Left colon (tissue), 2 donors: ENCODE measurements around the gene DIDO1. TPM values are rescaled to one million over a fixed set of nuclear protein-coding genes. Genes with fewer than 3 reads are reported as not detected.
A peak's percentile ranks its signal among the peaks of the same experiment; 100 is the strongest.

Source experiments
- ATAC-seq: fragments of 200-7000 bp; cut with Tn5 transposase; one replicate; pipeline ENCODE4 v1.9.1; 2020; ENCODE audit warnings: mild to moderate bottlenecking, moderate library complexity
- DNase-seq, 2 donors: peaks; one replicate each; pipeline ENCODE4 v3.0.0-alpha.2; 2020
- intact Hi-C, 2 donors: fragments of 100-400 bp; cut with DNase I in 1 of 2; cut with micrococcal nuclease in 1 of 2; formaldehyde crosslinking; loops; one replicate each; pipeline versions ENCODE4 v1.11.2 to v1.14.0; 2022; cut with DNase I, micrococcal nuclease
- total RNA-seq, 2 donors: library from RNA; stranded (reverse); fragmentation: NEBNext Ultra II Directional; extraction: Animal tissue kit (Norgen Biotek cat#: 25700); gene quantifications; one replicate each; pipeline ENCODE4 v1.2.1, GENCODE V29; 2021
- donor health status: DM: no; HTN: no; CAD: no.
- donor health status: DM: yes; HTN: yes; CAD: no.

Gene DIDO1
- total RNA-seq, 2 donors from 2014 or later: 50.5 to 55.3 TPM

DNA sequence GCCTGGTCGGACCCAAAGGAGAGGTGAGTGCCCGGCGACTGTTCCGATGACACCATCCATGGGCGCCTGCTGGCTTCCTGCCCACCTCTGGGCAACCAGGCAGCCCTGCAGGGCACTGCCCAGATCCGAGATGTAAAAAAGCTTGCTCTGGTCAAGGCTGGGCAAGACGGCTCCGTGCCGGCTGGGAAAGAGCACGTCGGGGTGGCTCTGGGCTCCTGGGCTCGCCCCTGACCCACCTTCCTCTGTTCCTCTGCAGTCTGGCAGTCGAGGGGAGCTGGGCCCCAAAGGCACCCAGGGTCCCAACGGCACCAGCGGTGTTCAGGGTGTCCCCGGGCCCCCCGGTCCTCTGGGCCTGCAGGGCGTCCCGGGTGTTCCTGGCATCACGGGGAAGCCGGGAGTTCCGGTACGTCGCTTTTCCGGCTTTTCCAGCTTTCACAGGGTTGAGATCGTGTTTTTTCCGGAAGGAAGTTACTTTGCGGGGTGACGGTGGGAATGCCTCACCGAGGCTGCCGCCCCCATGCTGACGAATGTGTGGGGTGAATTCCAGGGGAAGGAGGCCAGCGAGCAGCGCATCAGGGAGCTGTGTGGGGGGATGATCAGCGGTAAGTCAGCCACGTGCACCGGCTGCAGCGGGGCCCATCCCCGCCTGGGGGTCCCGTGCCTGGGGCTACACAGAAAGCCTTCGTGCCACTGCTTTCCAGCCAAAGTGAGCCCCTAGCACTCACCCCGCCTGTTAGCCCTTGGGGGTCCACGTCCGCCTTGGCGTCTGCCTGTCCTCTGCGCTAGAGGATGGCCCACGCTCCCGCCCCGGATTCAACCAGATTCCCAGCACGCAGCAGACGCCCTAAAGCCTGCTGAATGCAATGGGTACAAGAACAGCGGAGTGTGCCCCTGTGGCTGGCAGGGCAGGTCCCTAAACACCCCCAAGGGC is 90.1 kb downstream of the DIDO1 start:
- intact Hi-C loops: no loop called here
- DNase-seq (peak in 1 of 2 donors; percentile 11), ATAC-seq (no peak)

DNA sequence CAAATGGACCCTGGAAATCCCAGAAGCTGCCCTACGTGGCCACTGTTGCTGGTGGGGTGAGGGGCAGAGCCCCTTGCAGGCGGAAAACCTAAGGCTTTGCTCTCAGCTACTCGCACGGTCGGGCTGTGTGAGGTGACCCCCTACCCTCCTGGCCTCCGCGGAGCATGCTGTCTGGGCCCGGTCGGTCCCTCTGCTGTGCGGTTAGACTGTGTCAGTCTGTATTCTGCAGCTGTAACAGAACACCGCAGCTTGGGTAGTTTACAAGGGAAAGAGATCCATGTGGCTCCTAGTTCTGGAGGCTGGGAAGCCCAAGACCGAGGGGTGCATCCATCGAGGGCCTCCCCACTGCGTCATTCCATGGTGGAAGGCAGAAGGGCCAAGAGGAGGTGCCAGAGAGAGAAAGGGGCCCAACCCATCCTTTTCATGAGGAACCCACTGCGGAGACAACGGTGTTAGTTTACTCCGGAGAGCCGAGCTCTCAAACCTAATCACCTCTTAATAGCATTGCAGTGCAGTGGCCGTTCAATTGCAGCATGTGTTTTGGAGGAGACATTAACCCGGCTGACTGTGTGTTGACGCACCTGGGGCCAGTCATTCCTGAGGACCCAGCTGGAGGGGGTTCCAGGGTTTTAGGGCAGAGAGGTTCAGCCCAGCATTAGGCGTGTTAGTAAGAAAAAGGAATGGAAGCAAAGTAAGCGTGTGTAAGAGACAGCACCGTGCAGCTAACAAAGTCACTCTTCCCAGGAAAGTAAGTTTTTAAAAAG is 91.2 kb downstream of the DIDO1 start:
- intact Hi-C loops: no loop called here
- ATAC-seq (no peak), DNase-seq (peak in 1 of 2 donors; percentile 4)

- peak; percentile 17 for ATAC-seq
Measured at GRCh38 chr20:62832951-62833391, 93.3 kb downstream of the DIDO1 start.

DNA sequence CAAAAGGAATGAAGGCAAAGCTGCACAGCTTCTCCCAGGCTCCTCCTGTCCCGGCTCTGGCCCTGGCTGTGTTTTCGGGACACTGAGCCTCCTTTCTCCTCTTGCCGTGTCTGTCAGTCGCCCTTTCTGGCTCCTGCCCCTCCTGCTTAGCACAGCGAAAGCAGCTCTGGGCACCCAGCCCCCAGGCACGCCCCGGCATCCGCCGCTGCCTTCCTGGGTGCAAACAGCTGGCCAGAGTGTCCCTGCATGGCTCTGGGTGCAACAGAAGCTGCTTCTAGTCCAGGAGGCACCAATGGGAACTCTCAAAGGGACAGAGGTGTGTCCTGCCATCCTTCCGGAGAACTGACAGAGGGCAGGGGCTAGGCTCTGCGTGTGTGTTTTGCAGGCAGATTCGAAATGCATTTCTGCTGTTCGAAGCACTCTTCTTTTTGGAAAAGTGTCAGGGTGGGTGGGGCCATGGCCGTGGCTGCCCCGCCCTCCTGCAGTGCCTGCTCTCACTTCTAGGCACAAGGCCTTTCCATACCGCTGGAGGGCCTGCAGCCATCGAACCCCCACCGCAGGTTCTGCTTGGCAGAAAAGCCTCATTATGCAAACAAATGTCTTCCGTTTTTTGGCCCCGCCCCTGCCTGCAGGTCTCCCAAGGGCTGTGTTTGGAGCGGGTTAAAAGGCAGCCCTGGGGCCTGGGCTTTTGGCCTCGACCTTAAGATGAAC is 93.9 kb downstream of the DIDO1 start:
- ATAC-seq (peak; percentile 51), DNase-seq (peak; percentile 65 to 73)
- intact Hi-C loops: no loop called here

More at GRCh38 chr20:62832951-62833391, 93.3 kb downstream of the DIDO1 start:
- DNase-seq: peak in 1 of 2 donors; percentile 38
- intact Hi-C loops: no loop called here

DNA sequence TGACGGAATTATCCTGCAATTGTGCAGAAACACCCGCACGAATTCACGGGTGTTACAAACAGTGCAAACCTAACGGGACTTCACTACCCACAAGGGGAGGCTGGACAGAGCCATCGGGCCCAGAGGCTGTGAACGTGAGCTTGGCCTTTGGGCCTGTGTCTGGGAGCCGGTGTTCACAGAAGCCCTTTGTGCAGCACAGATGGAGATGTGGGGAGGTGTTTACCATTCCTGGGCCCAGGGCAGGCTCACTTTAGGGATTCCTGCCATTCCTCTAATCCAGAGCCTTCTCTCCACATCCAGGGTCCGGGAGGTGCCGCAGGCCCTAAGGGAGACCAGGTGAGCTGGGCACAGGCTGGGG is 94.5 kb downstream of the DIDO1 start:
- ATAC-seq (peak; percentile 9), DNase-seq (peak in 1 of 2 donors; percentile 16)
- intact Hi-C loops: no loop called here

- DNase-seq (peak; percentile 67 to 85), ATAC-seq (peak; percentile 81)
- intact Hi-C loops: no loop called here
Measured at GRCh38 chr20:62831361-62831788, 94.9 kb downstream of the DIDO1 start.

DNA sequence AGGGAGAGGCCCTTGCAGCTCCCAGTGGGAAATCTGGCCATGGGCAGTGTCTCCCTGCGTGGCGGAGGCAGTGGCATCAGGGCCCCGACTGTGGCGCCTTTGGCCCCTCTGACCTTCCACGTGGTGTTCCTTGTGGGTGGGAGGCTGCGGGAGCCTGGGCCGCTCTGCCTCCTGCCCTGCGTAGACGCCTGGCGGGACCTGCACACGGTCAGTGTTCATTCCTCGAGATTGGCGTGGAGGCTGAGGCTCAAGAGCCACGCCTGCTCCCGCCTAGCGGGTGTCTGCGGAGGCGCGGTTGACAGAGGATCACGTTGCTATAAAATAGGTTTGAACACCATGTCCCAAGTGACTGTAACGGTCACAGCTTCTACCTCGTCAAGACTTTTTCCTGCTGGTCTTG is 95.5 kb downstream of the DIDO1 start:
- DNase-seq (no peak), ATAC-seq (peak; percentile 36)
- intact Hi-C loops: no loop called here

GRCh38 chr20:62830251-62830650 is 96.1 kb downstream of the DIDO1 start:
- ATAC-seq (no peak), DNase-seq (no peak)
- intact Hi-C loops: no loop called here

- ATAC-seq: no peak
- intact Hi-C loops: no loop called here
- no peak for DNase-seq
Measured at GRCh38 chr20:62829231-62830230, 96.8 kb downstream of the DIDO1 start.

DNA sequence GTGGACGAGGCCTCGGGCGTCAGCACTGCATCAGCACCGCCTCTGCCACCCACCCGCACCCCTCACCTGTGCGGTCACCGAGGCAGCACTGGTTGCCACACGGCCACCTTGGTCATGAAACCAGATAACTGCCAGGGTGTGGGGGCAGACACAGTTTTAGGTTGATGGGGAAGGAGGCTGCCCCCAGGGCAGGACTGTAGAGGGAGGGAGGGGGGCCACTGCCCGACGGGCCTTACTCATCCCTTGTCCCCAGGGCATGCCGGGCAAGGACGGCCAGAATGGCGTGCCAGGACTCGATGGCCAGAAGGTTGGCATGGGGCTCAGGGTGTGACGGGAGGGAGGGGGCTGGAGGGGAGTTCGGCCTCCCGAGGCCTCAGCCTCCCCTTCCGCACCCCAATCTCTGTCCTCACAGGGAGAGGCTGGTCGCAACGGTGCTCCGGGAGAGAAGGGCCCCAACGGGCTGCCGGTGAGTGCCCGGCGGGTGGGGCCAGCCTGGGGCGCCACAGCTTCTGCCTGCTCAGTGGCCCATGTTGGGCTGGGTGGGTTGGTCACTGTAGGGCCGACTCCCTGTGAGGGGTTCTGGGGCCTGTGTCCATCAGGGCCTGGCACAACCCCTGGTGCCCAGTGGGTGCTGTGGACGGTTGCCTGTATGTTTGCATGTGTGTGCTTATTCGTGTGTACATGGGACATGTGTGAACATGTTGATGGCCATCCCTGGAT is 97.6 kb downstream of the DIDO1 start:
- intact Hi-C loops: no loop called here
- ATAC-seq: no peak
- DNase-seq: no peak

- intact Hi-C loops: no loop called here
- no peak for ATAC-seq
- DNase-seq: no peak
Measured at GRCh38 chr20:62828051-62828450, 98.3 kb downstream of the DIDO1 start.

Other genes starting within 250 kb of the DIDO1 start
- gene NTSR1, start 217.7 kb downstream of the DIDO1 start, total RNA-seq: 1 to 10 TPM in 1 of 2 donors, not detected in 1; 2.3 TPM
- gene MRGBP, start 130.0 kb downstream of the DIDO1 start, total RNA-seq: 10 to 100 TPM in 1 of 2 donors, 1 to 10 TPM in 1; 8.1 to 10.6 TPM
- gene OGFR, start 121.7 kb downstream of the DIDO1 start, total RNA-seq: 10 to 100 TPM; 39.5 to 41.0 TPM
- gene COL9A3, start 109.5 kb downstream of the DIDO1 start, total RNA-seq: 1 to 10 TPM; 2.3 to 2.8 TPM
- gene TCFL5, start 64.7 kb downstream of the DIDO1 start, total RNA-seq: 1 to 10 TPM; 5.9 to 6.5 TPM
- gene GID8, start 11.6 kb upstream of the DIDO1 start, total RNA-seq: 10 to 100 TPM; 30.7 to 37.7 TPM
- gene SLC17A9, start 26.2 kb upstream of the DIDO1 start, total RNA-seq: 10 to 100 TPM; 17.7 to 28.1 TPM
- gene BHLHE23, start 80.5 kb upstream of the DIDO1 start, total RNA-seq: not detected